H1 (cell line): Measurements from ENCODE around the gene FOSL1. TPM values are rescaled to one million over a fixed set of nuclear protein-coding genes. Genes with fewer than 3 reads are reported as not detected.
A peak's percentile ranks its signal among the peaks of the same experiment; 100 is the strongest.

Experiments used
- CTCF ChIA-PET: fragments of 300-600 bp; sonication (Branson Sonifier 250); formaldehyde crosslinking; loops from one replicate; lab custom pipeline; 2021; ENCODE audit not compliant: partially characterized antibody; lab: Charles Lee
- POLR2A ChIA-PET: fragments of 300-600 bp; sonication (Branson Sonifier 250); formaldehyde crosslinking; loops from one replicate; lab custom pipeline; 2021; ENCODE audit warnings: inconsistent platforms; ENCODE audit not compliant: partially characterized antibody; lab: Charles Lee
- DNase-seq, 2 experiments: peaks; one replicate each; pipeline versions ENCODE4 v3.0.0 to v3.0.0-alpha.2; 2010 to 2022; ENCODE audit warnings: low spot score in 2 of 2, low read depth in 1 of 2, mixed read lengths in 1 of 2
- FAIRE-seq: peaks from 2 replicates; lab custom pipeline; 2011; peaks lifted over from hg19 to GRCh38; lab: Jason Lieb, UNC
- H2AFZ ChIP-seq: 2 replicates; pipeline ENCODE4 v1.8.1; 2012; ENCODE audit warnings: low read length, inconsistent platforms
- H2AK5ac ChIP-seq: 2 replicates; pipeline ENCODE4 v1.6.1; 2013; ENCODE audit warnings: low read depth, low read length
- H2BK120ac ChIP-seq: replicated peaks from 2 replicates; pipeline ENCODE3; 2013; ENCODE audit warnings: low read depth, low read length, inconsistent platforms
- H2BK12ac ChIP-seq: 2 replicates; pipeline ENCODE4 v1.6.1; 2013; ENCODE audit warnings: low read depth, low read length
- H2BK15ac ChIP-seq: 2 replicates; pipeline ENCODE4 v1.6.1; 2013; ENCODE audit warnings: low read length
- H2BK20ac ChIP-seq: 2 replicates; pipeline ENCODE4 v1.6.1; 2013; ENCODE audit warnings: low read length
- H2BK5ac ChIP-seq: 2 replicates; pipeline ENCODE4 v1.6.1; 2013; ENCODE audit warnings: low read depth, low read length
- H3K14ac ChIP-seq: 2 replicates; pipeline ENCODE4 v1.6.1; 2013; ENCODE audit warnings: inconsistent platforms; ENCODE audit not compliant: insufficient read length
- H3K18ac ChIP-seq: 2 replicates; pipeline ENCODE4 v1.6.1; 2013; ENCODE audit warnings: low read length; ENCODE audit errors: extremely low read depth
- H3K23ac ChIP-seq: 2 replicates; pipeline ENCODE4 v1.6.1; 2013; ENCODE audit warnings: inconsistent platforms; ENCODE audit not compliant: insufficient read length
- H3K23me2 ChIP-seq: 2 replicates; pipeline ENCODE4 v1.6.1; 2013; ENCODE audit warnings: low read depth, low read length
- H3K27ac ChIP-seq: 2 replicates; pipeline ENCODE4 v1.6.1; 2011; ENCODE audit warnings: low read depth, low read length, inconsistent platforms
- H3K27me3 ChIP-seq, 4 experiments: replicated peaks in 1 of 4; 1 replicate in 1 of 4; 2 replicates in 3 of 4; pipeline versions ENCODE4 v1.6.1 to v1.8.1; 2011 to 2013; ENCODE audit warnings: low read length in 3 of 4, mild to moderate bottlenecking in 3 of 4, inconsistent platforms in 2 of 4, mixed read lengths in 2 of 4, moderate library complexity in 1 of 4; ENCODE audit not compliant: control insufficient read depth in 3 of 4, insufficient read depth in 3 of 4; ENCODE audit errors: extremely low read depth in 1 of 4
- H3K36me3 ChIP-seq, 4 experiments: 2 replicates each; pipeline versions ENCODE4 v1.6.1 to v1.8.1; 2011 to 2013; ENCODE audit warnings: mild to moderate bottlenecking in 4 of 4, low read length in 3 of 4, moderate library complexity in 2 of 4, control low read depth in 1 of 4, inconsistent platforms in 1 of 4; ENCODE audit not compliant: insufficient read depth in 4 of 4, control insufficient read depth in 2 of 4
- H3K4ac ChIP-seq: replicated peaks from 2 replicates; pipeline ENCODE3; 2013; ENCODE audit warnings: low read length, low read depth, mixed read lengths, inconsistent platforms; ENCODE audit not compliant: insufficient read length
- H3K4me1 ChIP-seq, 4 experiments: replicated peaks in 1 of 4; 1 replicate in 1 of 4; 2 replicates in 3 of 4; pipeline versions ENCODE4 v1.6.1 to v1.8.1; 2011 to 2013; ENCODE audit warnings: low read length in 3 of 4, inconsistent platforms in 2 of 4, mixed read lengths in 1 of 4; ENCODE audit not compliant: insufficient read depth in 4 of 4, control insufficient read depth in 3 of 4
- H3K4me2 ChIP-seq, 2 experiments: 2 replicates each; pipeline versions ENCODE4 v1.6.1 to v1.8.1; 2011 to 2013; ENCODE audit warnings: low read depth in 2 of 2, low read length in 2 of 2, control low read depth in 1 of 2, inconsistent platforms in 1 of 2, mild to moderate bottlenecking in 1 of 2; ENCODE audit not compliant: insufficient read depth in 1 of 2
- H3K4me3 ChIP-seq, 4 experiments: fragments of 200-600, 300-600 bp in 1 of 4; sonication (generic), shearing (Covaris generic), sonication (Bioruptor Twin) in 1 of 4; 2 replicates each; pipeline versions ENCODE4 v1.5.1 to v1.8.1; 2011 to 2016; ENCODE audit warnings: low read length in 4 of 4, low read depth in 3 of 4, control low read depth in 2 of 4, inconsistent platforms in 2 of 4, mild to moderate bottlenecking in 2 of 4, mixed read lengths in 1 of 4, moderate library complexity in 1 of 4; ENCODE audit not compliant: insufficient read depth in 2 of 4; ENCODE audit errors: extremely low read depth in 1 of 4
- H3K56ac ChIP-seq: replicated peaks from 2 replicates; pipeline ENCODE3; 2013; ENCODE audit warnings: low read depth, mild to moderate bottlenecking, mixed read lengths, low read length, inconsistent platforms; ENCODE audit not compliant: insufficient read length
- H3K79me1 ChIP-seq: 2 replicates; pipeline ENCODE4 v1.6.1; 2013; ENCODE audit warnings: low read depth, low read length, control low read depth
- H3K79me2 ChIP-seq, 2 experiments: 2 replicates each; pipeline versions ENCODE4 v1.6.1 to v1.8.1; 2012 to 2013; ENCODE audit warnings: low read length in 2 of 2, mild to moderate bottlenecking in 2 of 2, inconsistent platforms in 1 of 2; ENCODE audit not compliant: insufficient read depth in 2 of 2, control insufficient read depth in 1 of 2
- H3K9ac ChIP-seq, 4 experiments: replicated peaks in 1 of 4; 1 replicate in 1 of 4; 2 replicates in 3 of 4; pipeline versions ENCODE4 v1.6.1 to v1.8.1; 2011 to 2013; ENCODE audit warnings: low read depth in 3 of 4, low read length in 3 of 4, control low read depth in 2 of 4, mild to moderate bottlenecking in 2 of 4, moderate library complexity in 2 of 4, inconsistent platforms in 1 of 4; ENCODE audit errors: extremely low read depth in 1 of 4
- H3K9me3 ChIP-seq, 2 experiments: 2 replicates each; pipeline versions ENCODE4 v1.6.1 to v1.8.1; 2012 to 2013; ENCODE audit warnings: mild to moderate bottlenecking in 2 of 2, moderate library complexity in 2 of 2, control low read depth in 1 of 2, inconsistent platforms in 1 of 2, low read depth in 1 of 2, low read length in 1 of 2, mixed read lengths in 1 of 2; ENCODE audit not compliant: insufficient read depth in 2 of 2
- H4K20me1 ChIP-seq, 2 experiments: replicated peaks in 1 of 2; 2 replicates each; pipeline versions ENCODE3 to v1.8.1; 2011 to 2013; ENCODE audit warnings: inconsistent platforms in 2 of 2, low read length in 2 of 2, mild to moderate bottlenecking in 1 of 2; ENCODE audit not compliant: insufficient read depth in 2 of 2, control insufficient read depth in 1 of 2
- H4K5ac ChIP-seq: 2 replicates; pipeline ENCODE4 v1.6.1; 2013; ENCODE audit warnings: low read length, low read depth, mixed read lengths, inconsistent platforms; ENCODE audit not compliant: insufficient read length
- H4K8ac ChIP-seq: 2 replicates; pipeline ENCODE4 v1.8.0; 2013; ENCODE audit warnings: mild to moderate bottlenecking, moderate library complexity, low read length, inconsistent platforms; ENCODE audit not compliant: insufficient read depth; ENCODE audit errors: extremely low read depth
- H4K91ac ChIP-seq: replicated peaks from 2 replicates; pipeline ENCODE3; 2013; ENCODE audit warnings: low read length, mixed read lengths, inconsistent platforms; ENCODE audit not compliant: insufficient read length
- CTCF ChIP-seq, 3 experiments: IDR thresholded peaks; 1 replicate in 2 of 3; 2 replicates in 1 of 3; pipeline versions ENCODE4 v1.5.1 to v1.6.1; 2011; ENCODE audit warnings: low read length in 3 of 3, mild to moderate bottlenecking in 3 of 3, inconsistent platforms in 2 of 3, low read depth in 1 of 3, moderate library complexity in 1 of 3; ENCODE audit not compliant: insufficient read depth in 1 of 3; ENCODE audit errors: control extremely low read depth in 1 of 3
- PHF8 ChIP-seq: fragments of 200-600 bp; sonication (generic); conservative IDR thresholded peaks from 2 replicates; pipeline ENCODE4 v1.7.1; 2012; ENCODE audit warnings: low read depth, mild to moderate bottlenecking, inconsistent platforms, low read length, moderate library complexity
- WGBS, 2 experiments: shearing (Covaris generic) in 1 of 2; methylation state at CpG; one replicate each; pipeline versions ENCODE4 v1.1.6 to v1.1.7; 2013 to 2015; ENCODE audit warnings: low lambda C conversion rate in 2 of 2, mixed read lengths in 2 of 2, inconsistent platforms in 1 of 2, low coverage in 1 of 2, missing lambda C conversion rate in 1 of 2; ENCODE audit not compliant: insufficient replicate concordance in 2 of 2, insufficient coverage in 1 of 2, insufficient read length in 1 of 2; ENCODE audit errors: extremely low coverage in 1 of 2, missing lambda C conversion rate in 1 of 2; 5-methylcytosine and 5-hydroxymethylcytosine counted together
- polyA plus RNA-seq, 7 experiments: library from polyadenylated mRNA; depleted of rRNA in 3 of 7; stranded (reverse) in 5 of 7; unstranded in 2 of 7; fragments of >200 nt in 5 of 7; fragments of 200-250 nt in 2 of 7; gene quantifications; 1 replicate in 5 of 7; 2 replicates in 1 of 7; 4 replicates in 1 of 7; pipeline versions ENCODE4 v1.2.1 to v1.2.3, GENCODE V29; 2011 to 2013; ENCODE audit warnings: missing spikeins in 2 of 7, mixed read lengths in 2 of 7
- total RNA-seq: library from RNA; stranded (reverse); fragmentation: NEBNext Ultra II Directional; extraction: Animal tissue kit (Norgen Biotek cat#: 25700); gene quantifications from 2 replicates; pipeline ENCODE4 v1.2.1, GENCODE V29; 2021

The FOSL1 gene
- total and polyA plus RNA-seq, 2 of the 8 experiments (the other 6 are each of a cell fraction or from before 2014, with no cell fraction given): 6.3 to 7.2 TPM

- 86% methylated on average over 13 of the region's 13 CpGs; no CpG with 5 or more reads in 1 of the 2 experiments for WGBS, 2 experiments
- H3K23me2 ChIP-seq: no peaks in the 10 kb centered on the region
- FAIRE-seq: no peak
- CTCF ChIA-PET: interaction anchor here (0.5 to 2.9 kb wide), 26 partner anchors 9 to 190 kb away, joined by 3 to 19 read pairs (median 6); partner anchors contain the start of genes CCDC85B and FIBP
- H2BK15ac ChIP-seq: no peak overlapping the region
- H3K27me3 ChIP-seq: no peaks in the 10 kb centered on the region
- H3K4ac ChIP-seq: no peak overlapping the region
- TF ChIP-seq PHF8 (no peak), CTCF (IDR thresholded peaks at IDR 0.05; ENCODE audit: control extremely low read depth in 1 of 3, insufficient read depth in 1 of 3, low read depth in 1 of 3, low read length in 3 of 3) (peak in 1 of 3 experiments; percentile 28; a peak in 1 of 4 replicates)
- H3K18ac ChIP-seq: no peak overlapping the region; the same call in 1 of the 2 replicates
- H3K4me1 ChIP-seq: peaks cover 0 to 8% (median 5%) of the 10 kb centered on the region in 4 experiments; a peak in 5 of 7 replicates
- H3K9ac ChIP-seq: no peak overlapping the region; a peak in 1 of 7 replicates
- H2AFZ ChIP-seq: no peak overlapping the region
- H3K14ac ChIP-seq: no peak overlapping the region
- peak overlapping the region; percentile 20; the same call in 1 of the 2 replicates for H4K8ac ChIP-seq
- no peak overlapping the region for H3K27ac ChIP-seq
- 0 out of 2 replicates have a peak overlapping the region, but pooled peaks have one; percentile 40 for H2AK5ac ChIP-seq
- H2BK5ac ChIP-seq: no peak overlapping the region
- no peak overlapping the region for H3K23ac ChIP-seq
- no peaks in the 10 kb centered on the region for H3K9me3 ChIP-seq
- no peak overlapping the region for H2BK20ac ChIP-seq
- H3K79me1 ChIP-seq: no peaks in the 10 kb centered on the region
- DNase-seq: no peak
- peak overlapping the region in 1 of 2 experiments; percentile 25; a peak in 1 of 4 replicates for H3K4me2 ChIP-seq
- H3K79me2 ChIP-seq: no peaks in the 10 kb centered on the region
- H4K91ac ChIP-seq: peak overlapping the region; percentile 80
- no peaks in the 10 kb centered on the region for H4K20me1 ChIP-seq
- H3K36me3 ChIP-seq: no peaks in the 10 kb centered on the region
- no peak overlapping the region for H3K56ac ChIP-seq
- H3K4me3 ChIP-seq: no peak overlapping the region
- H4K5ac ChIP-seq: no peak overlapping the region
- no peak overlapping the region for H2BK12ac ChIP-seq
- no peak overlapping the region for H2BK120ac ChIP-seq
- POLR2A ChIA-PET: interaction anchor here (1.0 to 2.7 kb wide), 14 partner anchors 9 to 84 kb away, joined by 3 to 12 read pairs (median 5); partner anchors contain the start of genes C11orf68, CCDC85B, CFL1 and FIBP
Measured at GRCh38 chr11:65931773-65932557, 31.8 kb upstream of the FOSL1 start.
